Tibial nerve (tissue), 4 donors: ENCODE data around the gene CAD.

ENCODE experiments used
- CTCF ChIP-seq, 5 experiments: fragments of 200-600 bp in 3 of 5; fragments of 450-650 bp in 2 of 5; sonication (generic) in 3 of 5; IDR thresholded peaks; one replicate each; pipeline ENCODE4 v1.5.1; 2016 to 2019; ENCODE audit warnings: antibody characterized with exemption in 5 of 5, mild to moderate bottlenecking in 3 of 5, moderate library complexity in 2 of 5
- EP300 ChIP-seq, 2 donors: sonication (generic); formaldehyde crosslinking; IDR thresholded peaks; one replicate each; pipeline ENCODE4 v1.6.1; 2017; ENCODE audit warnings: antibody characterized with exemption in 2 of 2, mild to moderate bottlenecking in 1 of 2

- TF ChIP-seq CTCF (IDR thresholded peaks at IDR 0.05) (no peak), EP300 (IDR thresholded peaks at IDR 0.05) (no peak)
Measured at GRCh38 chr2:27282892-27283291, 65.7 kb downstream of the CAD start.
